CD4-positive, alpha-beta T cell treated with Interferon gamma for 1 hour (primary cell): ENCODE results near the gene PPHLN1.
"Not testable (repeated sequence)": the region's sequence is repeated elsewhere in the genome, so short reads cannot be mapped to it uniquely, and the experiment has no call there.

Experiments used
- DNase-seq: peaks from one replicate; pipeline ENCODE4 v3.0.0-alpha.2; 2020

The PPHLN1 gene

GRCh38 chr12:42325326-42325652 is 678 bp upstream of the PPHLN1 start:
- no peak for DNase-seq

GRCh38 chr12:42326541-42327226 is 717 bp downstream of the PPHLN1 start:
- no peak for DNase-seq

GRCh38 chr12:42327227-42327590 is 1.2 kb downstream of the PPHLN1 start:
- no peak for DNase-seq

GRCh38 chr12:42330097-42330496 is 4.1 kb downstream of the PPHLN1 start:
- not testable (repeated sequence) for DNase-seq

- no peak for DNase-seq
Measured at GRCh38 chr12:42332301-42333285, 6.6 kb downstream of the PPHLN1 start.

GRCh38 chr12:42336286-42336685 is 10.3 kb downstream of the PPHLN1 start:
- no peak for DNase-seq

- DNase-seq = no peak
Measured at GRCh38 chr12:42338280-42338679, 12.3 kb downstream of the PPHLN1 start.

- DNase-seq = no peak
Measured at GRCh38 chr12:42342028-42342427, 16.1 kb downstream of the PPHLN1 start.

GRCh38 chr12:42343721-42344120 is 17.8 kb downstream of the PPHLN1 start:
- DNase-seq = no peak

GRCh38 chr12:42346403-42347002 is 20.5 kb downstream of the PPHLN1 start:
- DNase-seq = no peak

GRCh38 chr12:42349119-42350020 is 23.4 kb downstream of the PPHLN1 start:
- DNase-seq = not testable (repeated sequence)

GRCh38 chr12:42350021-42350407 is 24.0 kb downstream of the PPHLN1 start:
- DNase-seq = not testable (repeated sequence)

- DNase-seq = no peak
Measured at GRCh38 chr12:42356344-42356743, 30.4 kb downstream of the PPHLN1 start.

- no peak for DNase-seq
Measured at GRCh38 chr12:42360747-42361403, 34.9 kb downstream of the PPHLN1 start.

GRCh38 chr12:42361909-42362646 is 36.1 kb downstream of the PPHLN1 start:
- DNase-seq = no peak

- no peak for DNase-seq
Measured at GRCh38 chr12:42362647-42363260, 36.8 kb downstream of the PPHLN1 start.

- no peak for DNase-seq
Measured at GRCh38 chr12:42364692-42365091, 38.7 kb downstream of the PPHLN1 start.

GRCh38 chr12:42365486-42365885 is 39.5 kb downstream of the PPHLN1 start:
- DNase-seq = no peak

GRCh38 chr12:42370013-42370412 is 44.0 kb downstream of the PPHLN1 start:
- DNase-seq = no peak

GRCh38 chr12:42372154-42372791 is 46.3 kb downstream of the PPHLN1 start:
- DNase-seq = no peak
